GM18867 (cell line): Measurements from ENCODE around the gene CTSC.
A peak's percentile ranks its signal among the peaks of the same experiment; 100 is the strongest.

Source experiments
- ATAC-seq: cut with Tn5 transposase; IDR thresholded peaks from one replicate; pipeline ENCODE4 v1.9.1; 2021; ENCODE audit warnings: mild to moderate bottlenecking, moderate library complexity; ENCODE audit not compliant: unreplicated experiment

Gene CTSC

DNA sequence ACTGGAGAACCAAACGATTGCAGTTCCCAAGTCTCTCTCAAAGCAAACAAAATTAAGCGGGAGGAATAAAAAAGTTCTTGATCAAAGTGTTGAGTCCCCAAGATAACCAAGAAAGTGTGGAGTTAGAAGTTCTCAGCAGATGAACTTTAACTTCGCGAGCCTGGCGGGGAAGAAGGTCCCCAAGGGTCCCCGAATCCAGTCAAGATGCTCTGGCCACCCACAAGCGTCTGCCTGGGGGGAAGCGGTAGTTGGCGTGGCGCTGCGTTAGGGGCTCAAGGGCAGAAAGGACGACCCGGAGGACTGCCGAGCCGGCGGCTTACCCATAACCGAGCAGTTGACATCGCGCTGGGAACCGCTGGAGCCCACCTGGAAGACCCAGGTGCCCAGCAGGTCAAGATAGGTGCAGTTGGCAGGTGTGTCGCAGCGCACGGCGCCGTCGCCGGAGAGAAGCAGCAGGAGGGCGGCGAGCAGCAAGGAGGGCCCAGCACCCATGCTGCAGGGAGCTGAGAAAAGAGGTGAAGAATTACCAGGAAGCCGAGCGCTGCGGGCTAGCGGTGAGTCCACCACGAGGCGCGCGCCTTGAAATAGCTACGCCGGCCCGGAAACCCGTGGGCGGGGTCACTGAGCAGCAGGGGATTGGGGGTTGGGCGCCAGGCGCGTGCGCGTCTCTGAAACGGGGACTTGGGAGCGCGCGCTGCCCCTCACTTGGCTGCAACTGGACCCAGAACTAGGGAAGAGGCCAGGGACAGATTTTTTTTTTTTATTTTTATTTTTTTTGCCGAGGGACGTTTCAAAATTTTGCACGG lies at the start of gene CTSC:
CTSC (minus strand) TSS at position 556 of the 806 bp plus-strand sequence; CDS start at position 492, 64 bp downstream.
- ATAC-seq: peak; percentile 92

- no peak for ATAC-seq
Measured at GRCh38 chr11:88384669-88385005, 47.1 kb upstream of the CTSC start.

- no peak for ATAC-seq
Measured at GRCh38 chr11:88384004-88384668, 46.6 kb upstream of the CTSC start.

DNA sequence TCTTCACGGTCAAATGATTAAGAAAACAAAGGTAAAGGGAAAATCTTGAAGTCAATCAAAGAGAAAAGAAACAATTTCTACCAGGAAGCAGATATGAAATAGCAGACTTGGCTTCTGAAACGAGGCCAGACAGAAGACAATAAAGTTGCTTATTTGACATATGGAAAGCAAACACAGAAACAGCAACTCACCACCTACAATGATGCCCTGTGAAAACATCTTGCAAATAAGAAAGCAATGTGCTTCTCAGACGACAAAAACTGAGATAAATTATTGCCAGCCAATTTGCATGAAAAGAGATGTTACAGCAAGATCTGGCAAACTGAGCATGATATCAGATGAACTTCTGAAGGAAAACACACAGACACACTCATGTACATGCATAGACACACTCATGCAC lies 45.9 kb upstream of the CTSC start:
- ATAC-seq: peak; percentile 68

DNA sequence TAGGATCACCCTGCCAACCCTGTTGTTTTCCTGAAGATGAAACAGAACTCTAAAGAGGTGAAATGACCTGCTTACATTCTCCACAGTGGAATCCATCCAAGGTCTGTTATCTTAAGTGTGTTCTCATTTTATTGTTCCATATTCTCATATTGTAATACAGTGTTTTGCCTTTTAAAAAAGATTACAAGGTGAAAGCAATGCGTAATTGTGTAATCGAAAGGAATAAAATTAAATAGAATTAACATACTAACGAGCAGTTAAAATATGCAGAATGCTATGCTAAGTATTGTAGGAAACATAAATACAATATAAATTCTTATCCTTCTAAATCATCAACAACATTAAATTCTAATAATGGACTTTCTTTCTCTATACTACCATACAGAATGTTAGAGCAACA lies 41.6 kb upstream of the CTSC start:
- no peak for ATAC-seq

DNA sequence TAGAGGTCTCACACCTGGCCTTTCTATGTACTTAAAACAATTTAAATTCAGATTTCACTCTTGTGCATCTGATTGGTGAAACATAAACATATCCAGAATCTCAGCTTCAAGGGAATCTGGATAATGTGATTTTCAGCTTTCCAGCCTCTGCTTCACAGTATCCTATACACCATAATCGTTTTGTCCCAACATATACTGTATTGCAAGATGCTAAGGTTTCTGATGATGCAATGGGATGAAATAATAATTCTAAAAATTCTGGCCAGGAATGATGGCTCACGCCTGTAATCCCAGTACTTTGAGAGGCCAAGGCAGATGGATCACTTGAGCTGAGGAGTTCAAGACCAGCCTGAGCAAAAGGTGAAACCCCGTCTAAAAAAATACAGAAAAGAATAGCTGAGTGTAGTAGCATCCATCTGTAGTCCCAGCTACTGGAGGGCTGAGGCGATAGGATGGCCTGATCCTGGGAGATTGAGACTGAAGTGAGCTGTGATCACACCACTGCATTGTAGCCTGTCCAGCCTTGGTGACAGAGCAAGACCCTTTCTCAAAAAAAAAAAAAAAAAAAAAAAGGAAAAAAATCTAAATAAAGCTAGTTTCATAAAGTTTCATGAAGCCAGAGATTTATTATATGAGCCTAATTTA lies 41.0 kb upstream of the CTSC start:
- ATAC-seq: no peak

DNA sequence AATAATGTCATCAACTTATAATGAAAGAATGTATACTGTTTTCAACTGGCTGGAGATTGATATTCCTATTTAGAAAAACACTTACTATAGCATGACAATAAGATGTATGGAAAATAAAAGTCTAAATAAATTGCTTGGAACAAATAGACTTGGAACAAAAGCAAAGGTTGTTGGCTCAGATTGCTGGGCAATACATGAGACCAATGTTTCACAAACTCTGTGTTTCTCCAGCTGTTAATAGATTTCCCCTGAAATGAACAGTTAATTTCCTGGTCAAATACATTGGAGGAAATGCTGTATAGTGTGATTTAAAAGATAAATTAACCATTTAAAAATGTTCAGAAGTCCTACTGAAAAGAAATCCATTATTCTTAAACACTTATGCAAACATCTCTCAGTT lies 40.1 kb upstream of the CTSC start:
- no peak for ATAC-seq

DNA sequence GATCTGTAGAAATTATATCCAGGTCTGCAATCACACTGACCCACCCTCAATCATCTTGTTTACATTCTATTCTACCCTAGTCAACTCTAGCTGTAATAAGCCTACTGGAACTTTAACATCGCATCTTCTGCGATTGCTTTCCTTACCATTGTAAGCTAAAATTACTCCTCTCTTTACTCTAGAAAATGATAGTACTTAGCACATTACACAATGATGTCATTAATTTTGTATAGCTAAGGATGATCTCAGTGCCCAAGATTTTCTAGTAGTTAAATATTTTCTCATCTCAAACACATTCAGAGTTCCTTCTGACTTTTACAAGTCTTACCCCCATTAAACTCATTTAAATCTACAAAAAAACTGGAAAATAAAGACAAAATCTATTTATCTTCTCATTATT lies 39.6 kb upstream of the CTSC start:
- no peak for ATAC-seq

DNA sequence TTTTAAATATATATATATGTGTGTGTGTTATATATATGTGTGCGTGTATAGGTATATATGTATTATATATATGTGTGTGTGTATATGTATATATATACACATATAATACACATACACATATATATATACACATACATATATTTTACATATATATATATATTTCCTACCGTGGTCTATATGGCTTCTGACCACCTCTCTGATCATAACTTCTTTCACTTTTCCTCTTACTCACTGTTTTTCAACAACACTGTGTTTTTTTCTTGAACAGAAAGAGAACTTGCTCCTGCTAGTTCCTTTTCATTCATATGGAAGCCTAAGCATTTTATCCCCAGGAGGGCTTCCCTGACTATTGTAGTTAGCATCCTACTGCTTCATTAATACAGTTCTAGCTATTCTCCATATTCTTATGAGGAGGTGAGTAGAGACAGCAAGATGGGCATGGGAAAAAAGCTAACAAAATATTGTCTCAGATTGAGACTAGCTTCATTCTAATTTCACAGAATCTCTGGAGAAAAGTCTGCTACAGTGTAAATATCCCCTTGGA lies 38.5 kb upstream of the CTSC start:
- no peak for ATAC-seq

GRCh38 chr11:88370782-88371181 lies 33.2 kb upstream of the CTSC start:
- no peak for ATAC-seq

DNA sequence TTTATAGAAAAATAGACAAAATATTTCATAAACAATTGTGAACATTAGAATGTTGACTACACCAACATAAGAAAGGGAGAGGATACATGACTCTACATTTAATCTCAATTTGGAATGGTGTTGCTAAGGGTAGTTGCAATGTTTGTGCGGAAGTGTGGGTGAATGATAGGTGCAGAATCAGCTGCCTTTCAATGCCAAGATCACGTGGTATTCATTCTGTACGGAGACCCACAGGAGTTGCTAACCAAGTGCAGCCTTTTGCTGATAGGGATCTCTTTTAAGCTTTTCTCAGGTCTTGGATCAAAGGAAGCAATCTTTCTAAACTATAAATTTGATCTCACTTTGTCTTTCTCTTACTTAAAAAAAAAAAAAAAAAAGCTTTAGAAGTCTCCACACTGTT lies 29.8 kb upstream of the CTSC start:
- no peak for ATAC-seq

DNA sequence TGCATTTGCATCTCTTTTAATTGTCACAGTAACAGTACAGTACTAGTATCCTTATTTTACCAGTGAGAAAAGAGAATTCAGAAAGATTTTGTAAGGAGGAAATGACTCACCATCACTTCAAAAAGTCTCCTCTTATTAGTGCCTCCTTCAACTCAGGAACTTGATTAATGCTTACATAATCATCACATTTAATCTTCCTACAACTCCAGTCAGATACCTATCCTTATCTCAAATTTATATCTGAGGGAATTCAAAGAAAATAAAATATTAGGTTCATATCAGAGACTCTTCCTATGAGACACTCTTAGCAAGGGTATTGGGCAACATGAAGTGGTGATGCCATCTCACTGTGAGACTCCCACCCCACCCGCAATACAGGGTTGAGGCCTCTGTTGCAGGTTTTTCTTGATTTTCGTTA lies 26.1 kb upstream of the CTSC start:
- peak; percentile 21 for ATAC-seq

DNA sequence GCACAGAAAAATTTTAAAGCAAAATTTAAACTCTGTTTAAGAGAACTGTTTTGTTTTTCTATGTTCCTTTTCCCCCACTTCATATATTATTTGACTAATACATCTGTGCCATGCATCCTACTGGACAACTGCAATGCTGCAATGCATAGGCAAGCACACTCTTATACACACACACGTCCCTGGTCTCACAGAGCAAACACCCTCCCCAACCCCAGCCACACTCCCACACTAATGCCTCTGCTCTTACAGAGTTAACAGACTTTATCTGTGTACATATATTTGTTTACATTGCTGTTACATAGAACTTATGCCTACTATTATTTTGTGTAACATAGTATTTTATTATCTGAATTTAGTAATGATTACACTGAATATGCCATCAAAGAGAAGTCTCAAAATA lies 25.5 kb upstream of the CTSC start:
- ATAC-seq: no peak

DNA sequence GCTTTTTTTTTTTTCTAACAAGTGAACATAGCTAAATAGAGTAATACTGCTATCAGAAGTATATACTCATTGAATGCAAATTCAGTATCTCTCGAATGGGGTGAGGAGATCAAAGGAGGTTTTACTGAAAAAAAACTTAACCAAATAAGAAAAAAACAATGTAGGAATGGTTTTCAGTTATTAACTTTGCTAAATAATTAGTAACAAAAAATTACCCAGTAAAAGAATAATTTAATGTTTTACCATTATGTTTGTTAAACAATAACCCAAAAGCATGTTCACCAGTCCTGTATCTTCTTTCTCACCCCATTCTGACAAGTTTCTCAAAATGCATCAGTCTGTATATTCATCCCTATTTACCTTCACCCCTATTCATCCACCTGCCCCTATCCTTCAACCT lies 22.6 kb upstream of the CTSC start:
- no peak for ATAC-seq

DNA sequence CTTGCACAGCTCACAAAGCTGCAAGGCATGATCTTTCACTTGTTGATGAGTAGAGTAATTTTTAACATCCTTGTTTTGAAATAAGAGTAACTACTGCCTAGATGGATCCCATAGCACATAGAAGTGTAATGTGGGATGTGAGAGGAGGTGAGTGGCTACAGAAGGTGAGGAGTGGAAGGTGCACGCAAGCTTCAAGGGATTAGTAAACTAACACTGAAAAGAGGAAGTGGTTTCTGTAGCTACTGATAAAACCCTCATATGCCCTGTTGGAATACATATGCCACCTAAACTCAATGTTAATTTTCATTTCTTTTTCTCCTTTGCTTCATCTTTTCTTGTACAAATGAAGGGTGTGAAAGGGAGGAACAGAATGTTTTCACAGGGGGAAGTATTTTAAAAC lies 22.0 kb upstream of the CTSC start:
- ATAC-seq: peak; percentile 68

- no peak for ATAC-seq
Measured at GRCh38 chr11:88359114-88359513, 21.6 kb upstream of the CTSC start.

GRCh38 chr11:88358040-88358431 lies 20.5 kb upstream of the CTSC start:
- no peak for ATAC-seq

DNA sequence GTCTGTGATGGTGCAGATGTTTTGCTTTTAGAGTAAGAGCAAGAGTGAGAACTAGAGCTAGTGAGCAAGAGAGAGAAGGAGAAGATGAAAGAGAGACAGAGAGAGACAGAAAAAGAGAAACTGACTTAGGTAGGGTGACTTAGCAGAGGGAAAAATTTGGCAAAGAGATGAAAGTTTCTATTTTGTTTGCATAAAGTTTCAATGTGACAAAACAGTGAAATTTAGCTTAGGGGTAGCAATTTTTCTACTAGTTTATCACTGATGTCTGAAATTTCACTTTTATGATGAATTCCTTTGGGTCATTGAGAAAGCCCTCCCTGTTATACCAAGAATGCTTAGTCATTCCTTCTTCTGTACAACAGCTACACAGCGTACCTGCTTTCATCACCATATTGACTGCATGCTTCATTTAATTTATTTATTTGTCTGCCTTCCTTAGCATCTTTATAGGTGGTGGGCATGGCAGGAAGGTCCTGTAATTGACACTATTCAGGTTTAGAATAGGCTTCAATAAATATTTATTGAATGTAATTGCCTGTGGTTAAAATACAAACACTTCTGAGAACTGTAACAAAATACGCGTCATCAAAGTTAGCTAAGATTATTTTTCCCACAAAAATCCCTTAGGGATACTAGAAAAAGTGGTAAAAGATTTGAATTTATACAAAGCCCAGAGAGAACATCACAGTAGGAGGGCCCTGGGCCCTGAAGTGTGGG lies 19.9 kb upstream of the CTSC start:
- peak; percentile 63 for ATAC-seq

GRCh38 chr11:88355887-88356286 lies 18.4 kb upstream of the CTSC start:
- ATAC-seq: no peak

DNA sequence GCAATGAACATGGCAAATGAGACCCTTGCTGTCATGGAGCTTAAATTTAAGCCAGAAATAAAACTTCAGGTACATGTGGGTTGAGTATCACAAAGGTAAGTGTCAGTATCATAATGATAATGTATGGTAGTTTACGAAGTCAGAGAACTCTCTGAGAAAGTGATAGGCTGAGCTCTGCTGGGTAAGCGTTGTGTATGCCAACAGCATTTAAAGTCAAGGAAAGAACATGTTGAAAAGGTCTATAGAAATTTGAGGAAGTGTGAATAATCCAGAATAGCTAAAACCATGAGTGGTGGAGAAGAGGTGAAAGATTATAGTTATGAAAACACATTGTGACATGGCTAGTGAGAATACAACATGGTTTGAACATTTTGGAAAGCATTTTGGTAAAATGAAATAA lies 17.4 kb upstream of the CTSC start:
- peak; percentile 36 for ATAC-seq

DNA sequence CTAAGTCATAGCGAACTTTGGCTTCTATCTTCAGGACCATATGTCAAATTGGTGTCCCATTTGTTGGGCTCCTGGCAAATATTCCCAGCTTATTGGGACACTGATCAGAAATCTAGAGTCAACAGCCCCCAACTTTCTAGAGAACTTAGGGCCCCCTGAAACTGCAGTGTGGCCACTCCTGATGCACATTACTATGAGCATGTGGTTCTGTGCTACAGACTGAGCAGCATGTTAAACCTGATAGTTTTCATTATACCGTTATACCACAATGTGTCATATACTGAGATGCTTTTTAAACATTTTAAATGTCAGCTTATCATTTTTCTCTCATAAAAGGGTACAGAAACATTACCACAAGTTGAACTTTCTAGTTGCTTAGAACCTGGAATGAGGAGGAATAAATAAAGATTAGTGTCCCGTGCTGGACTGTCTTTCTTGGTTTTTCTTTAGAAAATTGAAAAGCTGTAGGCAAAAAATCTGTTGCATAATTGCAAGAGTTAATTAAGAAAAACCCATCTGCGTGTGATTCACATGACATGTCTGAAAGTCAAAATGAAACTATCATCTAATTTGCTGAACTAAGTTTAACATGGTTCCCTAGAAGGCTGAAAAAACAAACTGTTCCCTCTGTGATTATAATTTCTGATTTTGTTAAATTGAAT lies 16.4 kb upstream of the CTSC start:
- ATAC-seq: peak; percentile 44
